ENCODE measurements around the gene ADD3.

DNA sequence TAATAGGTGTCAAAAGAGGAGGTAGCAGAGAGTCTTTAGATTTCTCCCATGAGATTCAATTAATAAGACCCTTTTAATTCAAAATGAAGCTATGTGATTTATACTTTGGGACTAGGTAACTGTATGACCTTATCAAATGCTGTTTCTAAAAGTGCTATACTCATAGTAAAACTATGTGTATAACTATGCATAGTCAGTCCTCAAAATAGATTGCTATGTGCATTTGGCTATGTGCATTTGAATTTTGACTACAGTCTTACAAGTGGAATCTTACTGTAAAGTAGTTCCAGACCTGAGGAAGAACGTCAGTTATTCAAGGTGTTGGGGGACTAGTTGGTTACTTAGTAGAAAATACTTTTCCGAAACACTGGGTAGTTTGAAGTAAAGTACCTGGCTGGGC lies 36.9 kb downstream of the ADD3 start:
- TF ChIP-seq, protein P1, sequence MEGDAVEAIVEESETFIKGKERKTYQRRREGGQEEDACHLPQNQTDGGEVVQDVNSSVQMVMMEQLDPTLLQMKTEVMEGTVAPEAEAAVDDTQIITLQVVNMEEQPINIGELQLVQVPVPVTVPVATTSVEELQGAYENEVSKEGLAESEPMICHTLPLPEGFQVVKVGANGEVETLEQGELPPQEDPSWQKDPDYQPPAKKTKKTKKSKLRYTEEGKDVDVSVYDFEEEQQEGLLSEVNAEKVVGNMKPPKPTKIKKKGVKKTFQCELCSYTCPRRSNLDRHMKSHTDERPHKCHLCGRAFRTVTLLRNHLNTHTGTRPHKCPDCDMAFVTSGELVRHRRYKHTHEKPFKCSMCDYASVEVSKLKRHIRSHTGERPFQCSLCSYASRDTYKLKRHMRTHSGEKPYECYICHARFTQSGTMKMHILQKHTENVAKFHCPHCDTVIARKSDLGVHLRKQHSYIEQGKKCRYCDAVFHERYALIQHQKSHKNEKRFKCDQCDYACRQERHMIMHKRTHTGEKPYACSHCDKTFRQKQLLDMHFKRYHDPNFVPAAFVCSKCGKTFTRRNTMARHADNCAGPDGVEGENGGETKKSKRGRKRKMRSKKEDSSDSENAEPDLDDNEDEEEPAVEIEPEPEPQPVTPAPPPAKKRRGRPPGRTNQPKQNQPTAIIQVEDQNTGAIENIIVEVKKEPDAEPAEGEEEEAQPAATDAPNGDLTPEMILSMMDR (IDR thresholded peaks at IDR 0.05; ENCODE audit: low read depth, low read length): no peak
- no peak for TF ChIP-seq POLR2A (IDR thresholded peaks at IDR 0.05; ENCODE audit: extremely low read depth, insufficient read length)
- TF ChIP-seq, protein P2, sequence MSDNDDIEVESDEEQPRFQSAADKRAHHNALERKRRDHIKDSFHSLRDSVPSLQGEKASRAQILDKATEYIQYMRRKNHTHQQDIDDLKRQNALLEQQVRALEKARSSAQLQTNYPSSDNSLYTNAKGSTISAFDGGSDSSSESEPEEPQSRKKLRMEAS (IDR thresholded peaks at IDR 0.05; ENCODE audit: low read depth, low read length): no peak

All from NB4 (cell line).